ENCODE data around the gene BACE2. TPM values are rescaled to one million over a fixed set of nuclear protein-coding genes. Genes with fewer than 3 reads are reported as not detected.

BACE2 gene
- total and polyA plus RNA-seq, 4 donors, result 1.7 to 16.7 (median 5.6) TPM

- H3K27me3 ChIP-seq (ENCODE audit: control insufficient read depth in 4 of 4, insufficient read depth in 4 of 4, low read length in 3 of 4), result peaks cover 2 to 7% (median 5%) of the 10 kb centered on the region in 4 donors
- 9% methylated on average over 3 of the region's 3 CpGs for WGBS
- peaks cover 0 to 17% (median 7%) of the 10 kb centered on the region in 4 donors for H3K4me1 ChIP-seq (ENCODE audit: control insufficient read depth in 4 of 4, insufficient read depth in 4 of 4, low read length in 3 of 4)
- H3K36me3 ChIP-seq (ENCODE audit: control insufficient read depth in 4 of 4, insufficient read depth in 3 of 4, low read depth in 1 of 4, low read length in 3 of 4), result no peaks in the 10 kb centered on the region
- H3K4me3 ChIP-seq (ENCODE audit: low read depth in 1 of 3, low read length in 3 of 3), result peak overlapping the region in 2 of 3 donors; percentile 26 to 68
- peak overlapping the region in 1 of 2 donors; percentile 41 for H3K27ac ChIP-seq (ENCODE audit: low read depth in 1 of 2, low read length in 2 of 2)
- no peak for DNase-seq (ENCODE audit: low spot score)
- H3K9me3 ChIP-seq (ENCODE audit: control insufficient read depth in 4 of 4, low read length in 3 of 4), result no peaks in the 10 kb centered on the region
- peak overlapping the region in 1 of 2 donors; percentile 13 for H3K9ac ChIP-seq (ENCODE audit: low read depth in 1 of 2, low read length in 2 of 2)
- TF ChIP-seq GABPA (IDR thresholded peaks at IDR 0.05 in 1 of 2, conservative IDR thresholded peaks at IDR 0.05 in 1 of 2) (no peak), FOXA2 (IDR thresholded peaks at IDR 0.05) (no peak), YY1 (IDR thresholded peaks at IDR 0.05) (no peak), MAX (IDR thresholded peaks at IDR 0.05) (no peak), RXRA (IDR thresholded peaks at IDR 0.05) (no peak)
- TF ChIP-seq, protein P1, sequence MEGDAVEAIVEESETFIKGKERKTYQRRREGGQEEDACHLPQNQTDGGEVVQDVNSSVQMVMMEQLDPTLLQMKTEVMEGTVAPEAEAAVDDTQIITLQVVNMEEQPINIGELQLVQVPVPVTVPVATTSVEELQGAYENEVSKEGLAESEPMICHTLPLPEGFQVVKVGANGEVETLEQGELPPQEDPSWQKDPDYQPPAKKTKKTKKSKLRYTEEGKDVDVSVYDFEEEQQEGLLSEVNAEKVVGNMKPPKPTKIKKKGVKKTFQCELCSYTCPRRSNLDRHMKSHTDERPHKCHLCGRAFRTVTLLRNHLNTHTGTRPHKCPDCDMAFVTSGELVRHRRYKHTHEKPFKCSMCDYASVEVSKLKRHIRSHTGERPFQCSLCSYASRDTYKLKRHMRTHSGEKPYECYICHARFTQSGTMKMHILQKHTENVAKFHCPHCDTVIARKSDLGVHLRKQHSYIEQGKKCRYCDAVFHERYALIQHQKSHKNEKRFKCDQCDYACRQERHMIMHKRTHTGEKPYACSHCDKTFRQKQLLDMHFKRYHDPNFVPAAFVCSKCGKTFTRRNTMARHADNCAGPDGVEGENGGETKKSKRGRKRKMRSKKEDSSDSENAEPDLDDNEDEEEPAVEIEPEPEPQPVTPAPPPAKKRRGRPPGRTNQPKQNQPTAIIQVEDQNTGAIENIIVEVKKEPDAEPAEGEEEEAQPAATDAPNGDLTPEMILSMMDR (IDR thresholded peaks at IDR 0.05; ENCODE audit: low read depth, low read length, missing input control), result no peak
- TF ChIP-seq, protein P2, sequence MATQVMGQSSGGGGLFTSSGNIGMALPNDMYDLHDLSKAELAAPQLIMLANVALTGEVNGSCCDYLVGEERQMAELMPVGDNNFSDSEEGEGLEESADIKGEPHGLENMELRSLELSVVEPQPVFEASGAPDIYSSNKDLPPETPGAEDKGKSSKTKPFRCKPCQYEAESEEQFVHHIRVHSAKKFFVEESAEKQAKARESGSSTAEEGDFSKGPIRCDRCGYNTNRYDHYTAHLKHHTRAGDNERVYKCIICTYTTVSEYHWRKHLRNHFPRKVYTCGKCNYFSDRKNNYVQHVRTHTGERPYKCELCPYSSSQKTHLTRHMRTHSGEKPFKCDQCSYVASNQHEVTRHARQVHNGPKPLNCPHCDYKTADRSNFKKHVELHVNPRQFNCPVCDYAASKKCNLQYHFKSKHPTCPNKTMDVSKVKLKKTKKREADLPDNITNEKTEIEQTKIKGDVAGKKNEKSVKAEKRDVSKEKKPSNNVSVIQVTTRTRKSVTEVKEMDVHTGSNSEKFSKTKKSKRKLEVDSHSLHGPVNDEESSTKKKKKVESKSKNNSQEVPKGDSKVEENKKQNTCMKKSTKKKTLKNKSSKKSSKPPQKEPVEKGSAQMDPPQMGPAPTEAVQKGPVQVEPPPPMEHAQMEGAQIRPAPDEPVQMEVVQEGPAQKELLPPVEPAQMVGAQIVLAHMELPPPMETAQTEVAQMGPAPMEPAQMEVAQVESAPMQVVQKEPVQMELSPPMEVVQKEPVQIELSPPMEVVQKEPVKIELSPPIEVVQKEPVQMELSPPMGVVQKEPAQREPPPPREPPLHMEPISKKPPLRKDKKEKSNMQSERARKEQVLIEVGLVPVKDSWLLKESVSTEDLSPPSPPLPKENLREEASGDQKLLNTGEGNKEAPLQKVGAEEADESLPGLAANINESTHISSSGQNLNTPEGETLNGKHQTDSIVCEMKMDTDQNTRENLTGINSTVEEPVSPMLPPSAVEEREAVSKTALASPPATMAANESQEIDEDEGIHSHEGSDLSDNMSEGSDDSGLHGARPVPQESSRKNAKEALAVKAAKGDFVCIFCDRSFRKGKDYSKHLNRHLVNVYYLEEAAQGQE (IDR thresholded peaks at IDR 0.05), result no peak
These were observed 1.3 kb downstream of the BACE2 start for GRCh38 chr21:41169258-41169576.

GRCh38 chr21:41169701-41170100 lies 1.7 kb downstream of the BACE2 start:
- H3K36me3 ChIP-seq (ENCODE audit: control insufficient read depth in 4 of 4, insufficient read depth in 3 of 4, low read depth in 1 of 4, low read length in 3 of 4), result no peaks in the 10 kb centered on the region
- no peak for TF ChIP-seq MAX (IDR thresholded peaks at IDR 0.05)
- TF ChIP-seq, protein P1 (IDR thresholded peaks at IDR 0.05; ENCODE audit: low read depth, low read length, missing input control), result no peak
- no peak for TF ChIP-seq RAD21 (IDR thresholded peaks at IDR 0.05)
- TF ChIP-seq HNF4A (conservative IDR thresholded peaks at IDR 0.05), result no peak
- no peak for TF ChIP-seq SP1 (IDR thresholded peaks at IDR 0.05)
- TF ChIP-seq, protein P2 (IDR thresholded peaks at IDR 0.05), result no peak
- no peak for TF ChIP-seq ZBTB33 (IDR thresholded peaks at IDR 0.05)
- no peak for TF ChIP-seq RXRA (IDR thresholded peaks at IDR 0.05)
- no peak for TF ChIP-seq GABPA (IDR thresholded peaks at IDR 0.05 in 1 of 2, conservative IDR thresholded peaks at IDR 0.05 in 1 of 2)
- no peak for TF ChIP-seq NR2F2 (IDR thresholded peaks at IDR 0.05)
- TF ChIP-seq ATF3 (IDR thresholded peaks at IDR 0.05), result no peak
- TF ChIP-seq JUND (IDR thresholded peaks at IDR 0.05), result no peak
- no peak for TF ChIP-seq HNF4G (IDR thresholded peaks at IDR 0.05)
- no peak for TF ChIP-seq FOXA1 (IDR thresholded peaks at IDR 0.05)
- TF ChIP-seq FOXA2 (IDR thresholded peaks at IDR 0.05), result no peak
- TF ChIP-seq YY1 (IDR thresholded peaks at IDR 0.05), result no peak
- TF ChIP-seq EGR1 (IDR thresholded peaks at IDR 0.05; ENCODE audit: low read depth in 2 of 2), result no peak
- TF ChIP-seq TAF1 (conservative IDR thresholded peaks at IDR 0.05), result no peak
- H3K4me3 ChIP-seq (ENCODE audit: low read depth in 1 of 3, low read length in 3 of 3), result no peak overlapping the region
- 58% methylated on average over 6 of the region's 6 CpGs for WGBS
- peaks cover 0 to 17% (median 7%) of the 10 kb centered on the region in 4 donors for H3K4me1 ChIP-seq (ENCODE audit: control insufficient read depth in 4 of 4, insufficient read depth in 4 of 4, low read length in 3 of 4)
- DNase-seq (ENCODE audit: low spot score), result no peak
- no peaks in the 10 kb centered on the region for H3K9me3 ChIP-seq (ENCODE audit: control insufficient read depth in 4 of 4, low read length in 3 of 4)
- H3K27me3 ChIP-seq (ENCODE audit: control insufficient read depth in 4 of 4, insufficient read depth in 4 of 4, low read length in 3 of 4), result peaks cover 2 to 5% (median 4%) of the 10 kb centered on the region in 4 donors
- no peak overlapping the region for H3K27ac ChIP-seq (ENCODE audit: low read depth in 1 of 2, low read length in 2 of 2)
- peak overlapping the region in 1 of 2 donors; percentile 39 for H3K9ac ChIP-seq (ENCODE audit: low read depth in 1 of 2, low read length in 2 of 2)

All from liver (tissue), 9 donors.